HG02763 (cell line): ENCODE measurements around the gene JAGN1.
"Not testable (repeated sequence)": the region's sequence is repeated elsewhere in the genome, so short reads cannot be mapped to it uniquely, and the experiment has no call there.

Experiments used
- ATAC-seq: cut with Tn5 transposase; IDR thresholded peaks from one replicate; pipeline ENCODE4 v1.9.1; 2021; ENCODE audit warnings: mild to moderate bottlenecking, moderate library complexity; ENCODE audit not compliant: unreplicated experiment

The JAGN1 gene

GRCh38 chr3:9866639-9867038 lies 23.8 kb upstream of the JAGN1 start:
- no peak for ATAC-seq

GRCh38 chr3:9867106-9867505 lies 23.3 kb upstream of the JAGN1 start:
- ATAC-seq, result no peak

- ATAC-seq, result no peak
These were observed 20.5 kb upstream of the JAGN1 start for GRCh38 chr3:9869955-9870354.

GRCh38 chr3:9870978-9871377 lies 19.4 kb upstream of the JAGN1 start:
- ATAC-seq, result no peak

GRCh38 chr3:9872067-9872466 lies 18.3 kb upstream of the JAGN1 start:
- ATAC-seq, result not testable (repeated sequence)

GRCh38 chr3:9875448-9875847 lies 15.0 kb upstream of the JAGN1 start:
- no peak for ATAC-seq

GRCh38 chr3:9876255-9876654 lies 14.2 kb upstream of the JAGN1 start:
- ATAC-seq, result not testable (repeated sequence)

GRCh38 chr3:9876991-9877390 lies 13.4 kb upstream of the JAGN1 start:
- no peak for ATAC-seq

- no peak for ATAC-seq
These were observed 11.7 kb upstream of the JAGN1 start for GRCh38 chr3:9878700-9879099.

- no peak for ATAC-seq
These were observed 10.4 kb upstream of the JAGN1 start, which contains the start of gene CIDEC for GRCh38 chr3:9879830-9880549. TSS of gene CIDEC (minus strand) at chr3:9880253. CDS start at chr3:9878486, 1,767 bp downstream.

GRCh38 chr3:9881441-9881840 lies 9.0 kb upstream of the JAGN1 start:
- ATAC-seq, result no peak

- ATAC-seq, result no peak
These were observed 6.5 kb upstream of the JAGN1 start for GRCh38 chr3:9883706-9884554.

GRCh38 chr3:9884555-9885165 lies 5.8 kb upstream of the JAGN1 start:
- ATAC-seq, result no peak

- ATAC-seq, result no peak
These were observed 4.1 kb upstream of the JAGN1 start for GRCh38 chr3:9886328-9886727.

- ATAC-seq, result no peak
These were observed 2.9 kb upstream of the JAGN1 start for GRCh38 chr3:9887480-9887879.

- no peak for ATAC-seq
These were observed 1.9 kb upstream of the JAGN1 start for GRCh38 chr3:9888540-9888939.

- ATAC-seq, result no peak
These were observed 1.0 kb upstream of the JAGN1 start for GRCh38 chr3:9889405-9889804.

GRCh38 chr3:9891072-9891622 lies 737 bp downstream of the JAGN1 start:
- no peak for ATAC-seq

GRCh38 chr3:9893739-9894138 lies 3.3 kb downstream of the JAGN1 start:
- no peak for ATAC-seq

- not testable (repeated sequence) for ATAC-seq
These were observed 5.3 kb downstream of the JAGN1 start for GRCh38 chr3:9895715-9896114.

GRCh38 chr3:9896755-9897407 lies 6.5 kb downstream of the JAGN1 start:
- ATAC-seq, result not testable (repeated sequence)
